OCI-LY7 (cell line): ENCODE measurements around the gene MSRB2.

Source experiments
- CTCF ChIP-seq: fragments of 200-600 bp; sonication (generic); conservative IDR thresholded peaks from 2 replicates; pipeline ENCODE4 v1.5.1; 2014; ENCODE audit warnings: mild to moderate bottlenecking, antibody characterized with exemption, low read length, moderate library complexity, mixed read lengths
- EZH2phosphoT487 ChIP-seq: fragments of 200-600 bp; sonication (generic); IDR thresholded peaks from 2 replicates; pipeline ENCODE4 v1.6.1; 2018; ENCODE audit warnings: low read depth, borderline replicate concordance, mild to moderate bottlenecking, mixed run types, antibody characterized with exemption, low read length, moderate library complexity, mixed read lengths

GRCh38 chr10:23070913-23071218 lies 24.5 kb upstream of the MSRB2 start:
- no peak for TF ChIP-seq CTCF
- no peak for TF ChIP-seq EZH2phosphoT487
